ENCODE measurements around the gene NDUFB1. TPM values are rescaled to one million over a fixed set of nuclear protein-coding genes. Genes with fewer than 3 reads are reported as not detected.

NDUFB1 gene
- total and polyA plus RNA-seq, 12 donors, result 340 to 6,426 (median 496) TPM

GRCh38 chr14:92103363-92103989 is 18.0 kb downstream of the NDUFB1 start:
- DNase-seq (no peak), ATAC-seq (no peak)
- Histone ChIP-seq H3K27me3 (no peaks in the 10 kb centered on the region), H3K4me3 (no peak overlapping the region), H3K4me1 (peaks cover 3 to 62% (median 39%) of the 10 kb centered on the region in 9 donors), H3K27ac (no peak overlapping the region), H3K9me3 (no peaks in the 10 kb centered on the region), H3K36me3 (no peaks in the 10 kb centered on the region)
- intact Hi-C loops (cut with DNase I), result loop anchor here in 1 of 10 donors (10.0 kb wide), 1 partner anchor 59 kb away; the partner anchor contains the start of gene TRIP11
- 85 to 90% methylated on average over 7 of the region's 7 CpGs for WGBS, 2 donors
- no peak for TF ChIP-seq CTCF (IDR thresholded peaks at IDR 0.05)

- ATAC-seq (no peak), DNase-seq (no peak)
- TF ChIP-seq CTCF (IDR thresholded peaks at IDR 0.05), result no peak
- Histone ChIP-seq H3K27ac (no peak overlapping the region), H3K36me3 (peaks cover 0 to 18% (median 14%) of the 10 kb centered on the region in 9 donors), H3K9me3 (no peaks in the 10 kb centered on the region), H3K4me1 (peaks cover 0 to 51% (median 26%) of the 10 kb centered on the region in 9 donors), H3K27me3 (no peaks in the 10 kb centered on the region), H3K4me3 (no peak overlapping the region)
- intact Hi-C loops (cut with DNase I), result loop anchor here in 2 of 10 donors (10.0 kb wide), 1 partner anchor 55 kb away; the partner anchor contains the start of gene TRIP11 (in 2 of the 2)
Observed at GRCh38 chr14:92099802-92100201, 21.7 kb downstream of the NDUFB1 start.

GRCh38 chr14:92093320-92093719 is 28.2 kb downstream of the NDUFB1 start:
- intact Hi-C loops (cut with DNase I), result loop anchor here in 1 of 10 donors (10.0 kb wide), 1 partner anchor 49 kb away; the partner anchor contains the start of gene TRIP11
- 44 to 47% methylated on average over 1 of the region's 1 CpG for WGBS, 2 donors

GRCh38 chr14:92088494-92088893 is 33.0 kb downstream of the NDUFB1 start:
- Histone ChIP-seq H3K27me3 (no peaks in the 10 kb centered on the region), H3K9me3 (no peaks in the 10 kb centered on the region), H3K36me3 (peaks cover 0 to 100% (median 22%) of the 10 kb centered on the region in 9 donors), H3K4me3 (no peak overlapping the region), H3K4me1 (no peaks in the 10 kb centered on the region), H3K27ac (no peak overlapping the region)
- DNase-seq, result no peak
- 93 to 94% methylated on average over 5 of the region's 5 CpGs for WGBS, 2 donors
- TF ChIP-seq CTCF (IDR thresholded peaks at IDR 0.05), result no peak
- no peak for ATAC-seq
- intact Hi-C loops (cut with DNase I), result no loop called here

More at GRCh38 chr14:92093320-92093719, 28.2 kb downstream of the NDUFB1 start:
- DNase-seq, result no peak
- ATAC-seq, result no peak
- H3K27me3 ChIP-seq, result no peaks in the 10 kb centered on the region
- no peak overlapping the region for H3K27ac ChIP-seq
- H3K36me3 ChIP-seq, result peaks cover 0 to 83% (median 22%) of the 10 kb centered on the region in 9 donors
- peaks cover 0 to under 1% (median 0%) of the 10 kb centered on the region in 9 donors for H3K4me1 ChIP-seq
- no peaks in the 10 kb centered on the region for H3K9me3 ChIP-seq
- no peak for TF ChIP-seq CTCF (IDR thresholded peaks at IDR 0.05)
- H3K4me3 ChIP-seq, result no peak overlapping the region
